ENCODE data around the gene FBXL20. TPM values are rescaled to one million over a fixed set of nuclear protein-coding genes. Genes with fewer than 3 reads are reported as not detected.

The FBXL20 gene
- total and polyA plus RNA-seq, 9 of the 15 experiments (the other 6 are each of a cell fraction or from before 2014, with no cell fraction given), result 1.8 to 15.1 (median 5.6) TPM

DNA sequence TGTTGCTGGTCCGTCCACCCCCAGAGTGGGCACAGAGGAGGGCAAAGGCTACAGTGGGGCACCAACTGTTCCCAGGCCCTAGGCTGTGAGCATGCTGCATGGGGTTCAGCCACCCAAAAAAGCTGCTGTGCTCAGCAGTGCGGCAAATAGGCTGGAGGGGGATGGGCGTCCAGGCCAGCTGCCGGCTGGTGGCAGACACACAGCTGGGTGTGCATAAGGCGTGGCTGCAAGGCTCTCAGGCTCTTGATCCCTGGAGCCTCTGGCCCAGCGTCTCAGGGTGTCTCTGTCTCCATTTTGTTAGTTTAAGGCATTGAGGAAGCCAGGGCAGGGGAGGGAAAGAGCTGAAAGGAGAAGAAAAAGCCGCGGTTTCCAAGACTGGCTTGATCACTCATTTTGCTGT is 192.5 kb downstream of the FBXL20 start:
- H2AFZ ChIP-seq (ENCODE audit: low read depth, low read length), result no peak overlapping the region
- no peak for FAIRE-seq

More for the DNA sequence above, 192.5 kb downstream of the FBXL20 start:
- Histone ChIP-seq H3K4me1 (replicated peaks in 1 of 2; ENCODE audit: control insufficient read depth in 2 of 2, insufficient read depth in 2 of 2, low read length in 2 of 2) (peaks cover 0 to 32% of the 10 kb centered on the region in 2 experiments; a peak in 3 of 5 replicates), H3K9me3 (replicated peaks; ENCODE audit: control insufficient read depth, insufficient read depth, low read depth, low read length) (no peaks in the 10 kb centered on the region), H3K27ac (ENCODE audit: extremely low read depth, low read depth, low read length) (no peak overlapping the region), H3K4me2 (ENCODE audit: insufficient read depth, low read length) (no peak overlapping the region), H3K9ac (ENCODE audit: insufficient read depth in 1 of 2, low read depth in 2 of 2, low read length in 2 of 2) (0 out of 4 replicates have a peak overlapping the region, but pooled peaks of 1 of the 2 experiments have one; percentile 10), H3K27me3 (ENCODE audit: control insufficient read depth in 2 of 2, insufficient read depth in 2 of 2, low read length in 2 of 2) (peaks cover 0 to 29% of the 10 kb centered on the region in 2 experiments; a peak in 2 of 5 replicates), H3K9me1 (ENCODE audit: control insufficient read depth, insufficient read depth, low read length) (peaks cover 4% of the 10 kb centered on the region), H3K79me2 (ENCODE audit: control insufficient read depth, insufficient read depth, low read length) (no peaks in the 10 kb centered on the region), H4K20me1 (replicated peaks; ENCODE audit: control insufficient read depth, insufficient read depth, low read length) (no peaks in the 10 kb centered on the region; the same call in 1 of the 2 replicates), H3K4me3 (no peak overlapping the region), H3K36me3 (ENCODE audit: control insufficient read depth, insufficient read depth, low read length) (peaks cover 14% of the 10 kb centered on the region)
- 13% methylated on average over 8 of the region's 8 CpGs for WGBS (ENCODE audit: insufficient coverage, low coverage, missing lambda C conversion rate)
- in situ Hi-C loops (cut with MboI) (no loop called here), intact Hi-C loops (cut with micrococcal nuclease) (loop anchor here (5.0 kb wide), 3 partner anchors 143 to 408 kb away; no protein-coding TSS in a partner anchor)
- DNase-seq (ENCODE audit: extremely low read depth in 1 of 4, low spot score in 3 of 4) (peak in 3 of 4 experiments; percentile 51 to 62 (median 59)), ATAC-seq (peak; percentile 41)
- ChIA-PET CTCF (ENCODE audit: low intra/inter-chr PET ratio) (interaction anchor here (1.3 kb wide), 1 partner anchor 36 kb away, joined by 6 read pairs; no protein-coding TSS in a partner anchor), POLR2A (interaction anchor here (2.1 kb wide), 1 partner anchor 10 kb away, joined by 16 read pairs; the partner anchor contains the start of gene RPL19)
- BruUV-seq (replicated peaks), result no TSS peak
- 0 out of 4 replicates have a peak, but pooled peaks of 1 of the 2 experiments have one; percentile 23 for TF ChIP-seq SIN3A (IDR thresholded peaks at IDR 0.05; ENCODE audit: borderline replicate concordance in 2 of 2, control insufficient read depth in 1 of 2, low read depth in 2 of 2, low read length in 2 of 2)
- TF ChIP-seq DACH1 (IDR thresholded peaks at IDR 0.05; ENCODE audit: partially characterized antibody), result peak; percentile 61
- no peak for TF ChIP-seq TAF15 (IDR thresholded peaks at IDR 0.05; ENCODE audit: low read depth, low read length)
- peak in 1 of 3 experiments; percentile 37 for TF ChIP-seq YY1 (IDR thresholded peaks at IDR 0.05; ENCODE audit: borderline replicate concordance in 1 of 3, control insufficient read depth in 1 of 3, extremely low read depth in 1 of 3, insufficient read depth in 3 of 3, insufficient read length in 1 of 3, insufficient replicate concordance in 2 of 3, low read depth in 1 of 3, low read length in 2 of 3)
- TF ChIP-seq CBFA2T3 (IDR thresholded peaks at IDR 0.05), result peak; percentile 29; the same call in 1 of the 2 replicates
- TF ChIP-seq, protein P1, sequence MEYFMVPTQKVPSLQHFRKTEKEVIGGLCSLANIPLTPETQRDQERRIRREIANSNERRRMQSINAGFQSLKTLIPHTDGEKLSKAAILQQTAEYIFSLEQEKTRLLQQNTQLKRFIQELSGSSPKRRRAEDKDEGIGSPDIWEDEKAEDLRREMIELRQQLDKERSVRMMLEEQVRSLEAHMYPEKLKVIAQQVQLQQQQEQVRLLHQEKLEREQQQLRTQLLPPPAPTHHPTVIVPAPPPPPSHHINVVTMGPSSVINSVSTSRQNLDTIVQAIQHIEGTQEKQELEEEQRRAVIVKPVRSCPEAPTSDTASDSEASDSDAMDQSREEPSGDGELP (CRISPR knock-in tag; IDR thresholded peaks at IDR 0.05; ENCODE audit: borderline replicate concordance), result peak; percentile 93
